ENCODE results near the gene LRRC9.
"Not testable (repeated sequence)": the region's sequence is repeated elsewhere in the genome, so short reads cannot be mapped to it uniquely, and the experiment has no call there.

Gene LRRC9

GRCh38 chr14:60002819-60003492, 83.0 kb downstream of the LRRC9 start:
- Histone ChIP-seq H3K79me2 (ENCODE audit: control insufficient read depth, insufficient read depth, low read length, poor library complexity) (no peaks in the 10 kb centered on the region), H2BK5ac (ENCODE audit: low read depth, low read length, poor library complexity) (no peak overlapping the region), H3K4me2 (ENCODE audit: low read length) (no peak overlapping the region), H3K18ac (ENCODE audit: low read length) (no peak overlapping the region), H4K8ac (ENCODE audit: low read depth, low read length) (no peak overlapping the region), H4K91ac (ENCODE audit: low read depth, low read length) (no peak overlapping the region), H2AFZ (ENCODE audit: insufficient read depth, low read length, poor library complexity) (no peak overlapping the region), H3K4ac (ENCODE audit: low read depth, low read length) (no peak overlapping the region), H3K9me3 (ENCODE audit: insufficient read depth, low read depth, low read length) (no peaks in the 10 kb centered on the region), H3K27ac (ENCODE audit: low read depth, low read length) (no peak overlapping the region), H2AK5ac (ENCODE audit: low read length) (no peak overlapping the region), H3K4me3 (ENCODE audit: low read depth, low read length) (no peak overlapping the region), H2BK120ac (ENCODE audit: insufficient read depth, low read length, poor library complexity) (no peak overlapping the region), H3K9ac (ENCODE audit: low read length) (no peak overlapping the region), H3K27me3 (ENCODE audit: insufficient read depth, low read length) (no peaks in the 10 kb centered on the region), H2BK12ac (ENCODE audit: low read length) (no peak overlapping the region), H3K23ac (ENCODE audit: low read length) (no peak overlapping the region), H3K14ac (ENCODE audit: low read length) (no peak overlapping the region), H3K4me1 (ENCODE audit: control insufficient read depth in 1 of 2, insufficient read depth in 2 of 2, low read length in 2 of 2) (no peaks in the 10 kb centered on the region), H4K12ac (ENCODE audit: low read depth, low read length) (no peak overlapping the region), H3K79me1 (ENCODE audit: low read length) (no peaks in the 10 kb centered on the region), H3K36me3 (ENCODE audit: control insufficient read depth in 1 of 2, insufficient read depth in 2 of 2, low read length in 2 of 2) (no peaks in the 10 kb centered on the region)
- DNase-seq = no peak
- WGBS (ENCODE audit: extremely low coverage, insufficient coverage, insufficient read length) = no CpG with 5 or more reads among the region's 2 CpGs

- Histone ChIP-seq H3K27me3 (ENCODE audit: insufficient read depth, low read length) (no peaks in the 10 kb centered on the region), H3K9me3 (ENCODE audit: insufficient read depth, low read depth, low read length) (no peaks in the 10 kb centered on the region), H2AK5ac (ENCODE audit: low read length) (no peak overlapping the region), H2BK120ac (ENCODE audit: insufficient read depth, low read length, poor library complexity) (no peak overlapping the region), H3K4me2 (ENCODE audit: low read length) (no peak overlapping the region), H3K4ac (ENCODE audit: low read depth, low read length) (no peak overlapping the region), H3K79me2 (ENCODE audit: control insufficient read depth, insufficient read depth, low read length, poor library complexity) (no peaks in the 10 kb centered on the region), H3K23ac (ENCODE audit: low read length) (no peak overlapping the region), H4K12ac (ENCODE audit: low read depth, low read length) (no peak overlapping the region), H2BK5ac (ENCODE audit: low read depth, low read length, poor library complexity) (no peak overlapping the region), H4K91ac (ENCODE audit: low read depth, low read length) (no peak overlapping the region), H3K27ac (ENCODE audit: low read depth, low read length) (no peak overlapping the region), H3K14ac (ENCODE audit: low read length) (no peak overlapping the region), H3K9ac (ENCODE audit: low read length) (no peak overlapping the region), H3K4me1 (ENCODE audit: control insufficient read depth in 1 of 2, insufficient read depth in 2 of 2, low read length in 2 of 2) (no peaks in the 10 kb centered on the region), H3K4me3 (ENCODE audit: low read depth, low read length) (no peak overlapping the region), H4K8ac (ENCODE audit: low read depth, low read length) (no peak overlapping the region), H2BK12ac (ENCODE audit: low read length) (no peak overlapping the region), H3K36me3 (ENCODE audit: control insufficient read depth in 1 of 2, insufficient read depth in 2 of 2, low read length in 2 of 2) (no peaks in the 10 kb centered on the region), H3K18ac (ENCODE audit: low read length) (no peak overlapping the region), H3K79me1 (ENCODE audit: low read length) (no peaks in the 10 kb centered on the region), H2AFZ (ENCODE audit: insufficient read depth, low read length, poor library complexity) (no peak overlapping the region)
- WGBS (ENCODE audit: extremely low coverage, insufficient coverage, insufficient read length) = no CpG with 5 or more reads among the region's 3 CpGs
- no peak for DNase-seq
Measured at GRCh38 chr14:60003991-60004390, 84.0 kb downstream of the LRRC9 start.

DNA sequence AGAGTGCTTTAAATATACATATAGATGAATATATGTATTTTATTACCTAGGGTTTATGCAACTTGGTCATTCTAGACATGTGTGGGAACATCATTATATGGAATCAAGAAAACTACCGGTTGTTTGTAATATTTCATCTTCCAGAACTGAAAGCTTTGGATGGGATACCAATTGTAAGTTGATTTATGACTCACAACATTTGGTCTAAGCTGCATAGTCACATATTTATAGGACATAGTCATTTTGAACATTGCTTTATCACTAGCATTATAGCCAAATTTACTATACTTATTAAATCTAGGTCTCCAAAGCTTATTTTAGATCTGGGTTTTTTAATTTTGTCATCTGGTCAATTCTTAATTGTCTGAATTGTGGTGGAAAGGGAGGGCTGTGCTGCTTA, 88.1 kb downstream of the LRRC9 start:
- Histone ChIP-seq H2BK120ac (ENCODE audit: insufficient read depth, low read length, poor library complexity) (no peak overlapping the region), H3K23ac (ENCODE audit: low read length) (no peak overlapping the region), H3K36me3 (ENCODE audit: control insufficient read depth in 1 of 2, insufficient read depth in 2 of 2, low read length in 2 of 2) (no peaks in the 10 kb centered on the region), H3K18ac (ENCODE audit: low read length) (no peak overlapping the region), H4K91ac (ENCODE audit: low read depth, low read length) (no peak overlapping the region), H3K4me2 (ENCODE audit: low read length) (no peak overlapping the region), H2AK5ac (ENCODE audit: low read length) (no peak overlapping the region), H3K4me1 (ENCODE audit: control insufficient read depth in 1 of 2, insufficient read depth in 2 of 2, low read length in 2 of 2) (no peaks in the 10 kb centered on the region), H3K9me3 (ENCODE audit: insufficient read depth, low read depth, low read length) (peaks cover 5% of the 10 kb centered on the region), H3K27me3 (ENCODE audit: insufficient read depth, low read length) (no peaks in the 10 kb centered on the region), H3K4ac (ENCODE audit: low read depth, low read length) (no peak overlapping the region), H4K8ac (ENCODE audit: low read depth, low read length) (no peak overlapping the region), H3K4me3 (ENCODE audit: low read depth, low read length) (no peak overlapping the region), H3K14ac (ENCODE audit: low read length) (no peak overlapping the region), H2AFZ (ENCODE audit: insufficient read depth, low read length, poor library complexity) (no peak overlapping the region), H3K27ac (ENCODE audit: low read depth, low read length) (no peak overlapping the region), H2BK12ac (ENCODE audit: low read length) (no peak overlapping the region), H3K79me1 (ENCODE audit: low read length) (no peaks in the 10 kb centered on the region), H2BK5ac (ENCODE audit: low read depth, low read length, poor library complexity) (no peak overlapping the region), H3K9ac (ENCODE audit: low read length) (no peak overlapping the region), H4K12ac (ENCODE audit: low read depth, low read length) (no peak overlapping the region), H3K79me2 (ENCODE audit: control insufficient read depth, insufficient read depth, low read length, poor library complexity) (no peaks in the 10 kb centered on the region)
- DNase-seq = no peak
- no CpG with 5 or more reads among the region's 1 CpG for WGBS (ENCODE audit: extremely low coverage, insufficient coverage, insufficient read length)

GRCh38 chr14:60010263-60010662, 90.3 kb downstream of the LRRC9 start:
- not testable (repeated sequence) for H3K27me3 ChIP-seq (ENCODE audit: insufficient read depth, low read length); H2BK12ac ChIP-seq (ENCODE audit: low read length); H2AFZ ChIP-seq (ENCODE audit: insufficient read depth, low read length, poor library complexity); H3K18ac ChIP-seq (ENCODE audit: low read length); H3K23ac ChIP-seq (ENCODE audit: low read length); H4K12ac ChIP-seq (ENCODE audit: low read depth, low read length); H3K9me3 ChIP-seq (ENCODE audit: insufficient read depth, low read depth, low read length); H3K79me2 ChIP-seq (ENCODE audit: control insufficient read depth, insufficient read depth, low read length, poor library complexity); DNase-seq; H4K91ac ChIP-seq (ENCODE audit: low read depth, low read length); H3K9ac ChIP-seq (ENCODE audit: low read length); H2BK120ac ChIP-seq (ENCODE audit: insufficient read depth, low read length, poor library complexity); H2AK5ac ChIP-seq (ENCODE audit: low read length); H3K4me1 ChIP-seq (ENCODE audit: control insufficient read depth in 1 of 2, insufficient read depth in 2 of 2, low read length in 2 of 2); H4K8ac ChIP-seq (ENCODE audit: low read depth, low read length); H3K79me1 ChIP-seq (ENCODE audit: low read length); H3K4me3 ChIP-seq (ENCODE audit: low read depth, low read length); H3K27ac ChIP-seq (ENCODE audit: low read depth, low read length); H3K4ac ChIP-seq (ENCODE audit: low read depth, low read length); H2BK5ac ChIP-seq (ENCODE audit: low read depth, low read length, poor library complexity); H3K14ac ChIP-seq (ENCODE audit: low read length); H3K4me2 ChIP-seq (ENCODE audit: low read length); H3K36me3 ChIP-seq (ENCODE audit: control insufficient read depth in 1 of 2, insufficient read depth in 2 of 2, low read length in 2 of 2)
- no CpG with 5 or more reads among the region's 4 CpGs for WGBS (ENCODE audit: extremely low coverage, insufficient coverage, insufficient read length)
